CD14-positive monocyte (primary cell): ENCODE measurements around the gene WWOX. TPM values are rescaled to one million over a fixed set of nuclear protein-coding genes. Genes with fewer than 3 reads are reported as not detected.
A peak's percentile ranks its signal among the peaks of the same experiment; 100 is the strongest.

Source experiments
- DNase-seq, 3 donors: peaks; one replicate each; pipeline ENCODE4 v3.0.0-alpha.2; 2011 to 2022
- H2AFZ ChIP-seq: 2 replicates; pipeline ENCODE4 v1.6.0; 2012; ENCODE audit warnings: mild to moderate bottlenecking, low read depth, low read length, inconsistent platforms; ENCODE audit not compliant: insufficient read depth, poor library complexity, severe bottlenecking
- H3K27ac ChIP-seq, 2 donors: 1 replicate in 1 of 2; 2 replicates in 1 of 2; pipeline ENCODE4 v1.5.1; 2012 to 2013; ENCODE audit warnings: low read length in 2 of 2, control low read depth in 1 of 2, inconsistent platforms in 1 of 2, low read depth in 1 of 2, mild to moderate bottlenecking in 1 of 2
- H3K27me3 ChIP-seq, 2 donors: one replicate each; pipeline versions ENCODE4 v1.6.0 to v1.6.1; 2011 to 2013; ENCODE audit warnings: low read length in 2 of 2; ENCODE audit not compliant: control insufficient read depth in 2 of 2, insufficient read depth in 2 of 2
- H3K36me3 ChIP-seq, 2 donors: replicated peaks in 1 of 2; 1 replicate in 1 of 2; 2 replicates in 1 of 2; pipeline versions ENCODE4 v1.5.1 to v1.6.1; 2012 to 2013; ENCODE audit warnings: low read length in 2 of 2, control low read depth in 1 of 2, inconsistent platforms in 1 of 2, mild to moderate bottlenecking in 1 of 2; ENCODE audit not compliant: insufficient read depth in 2 of 2, control insufficient read depth in 1 of 2
- H3K4me1 ChIP-seq, 2 donors: 1 replicate in 1 of 2; 2 replicates in 1 of 2; pipeline versions ENCODE4 v1.5.1 to v1.6.1; 2012 to 2013; ENCODE audit warnings: low read length in 2 of 2, control low read depth in 1 of 2, inconsistent platforms in 1 of 2, mild to moderate bottlenecking in 1 of 2, moderate library complexity in 1 of 2; ENCODE audit not compliant: insufficient read depth in 2 of 2, control insufficient read depth in 1 of 2
- H3K4me2 ChIP-seq: replicated peaks from 2 replicates; pipeline ENCODE3; 2012; ENCODE audit warnings: low read length, moderate library complexity, mild to moderate bottlenecking; ENCODE audit not compliant: poor library complexity, severe bottlenecking; ENCODE audit errors: extremely low read depth
- H3K4me3 ChIP-seq, 3 experiments: fragments of 200-600 bp in 1 of 3; sonication (generic) in 1 of 3; replicated peaks in 1 of 3; 1 replicate in 2 of 3; 2 replicates in 1 of 3; pipeline ENCODE4 v1.5.1; 2011 to 2013; ENCODE audit warnings: low read length in 3 of 3, mild to moderate bottlenecking in 3 of 3, control low read depth in 2 of 3, low read depth in 2 of 3, inconsistent platforms in 1 of 3, moderate library complexity in 1 of 3
- H3K79me2 ChIP-seq: 2 replicates; pipeline ENCODE4 v1.6.0; 2012; ENCODE audit warnings: mild to moderate bottlenecking, control low read depth, inconsistent platforms, low read length, moderate library complexity; ENCODE audit not compliant: insufficient read depth
- H3K9ac ChIP-seq: 2 replicates; pipeline ENCODE4 v1.6.0; 2017; ENCODE audit warnings: low read length, mild to moderate bottlenecking; ENCODE audit not compliant: insufficient read depth, poor library complexity, severe bottlenecking
- H3K9me3 ChIP-seq, 2 donors: replicated peaks in 1 of 2; 1 replicate in 1 of 2; 2 replicates in 1 of 2; pipeline versions ENCODE4 v1.5.1 to v1.6.1; 2012 to 2013; ENCODE audit warnings: low read length in 2 of 2, control low read depth in 1 of 2; ENCODE audit not compliant: control insufficient read depth in 1 of 2, insufficient read depth in 1 of 2
- H4K20me1 ChIP-seq: 2 replicates; pipeline ENCODE4 v1.6.0; 2012; ENCODE audit warnings: mild to moderate bottlenecking, low read length, control low read depth, moderate library complexity; ENCODE audit not compliant: insufficient read depth
- H3K27ac Mint-ChIP-seq, 7 donors: one replicate each; pipeline ENCODE4 v1.8.0; 2020; ENCODE audit warnings: mild to moderate bottlenecking in 7 of 7, mixed read lengths in 7 of 7, moderate library complexity in 6 of 7, inconsistent platforms in 2 of 7
- H3K27me3 Mint-ChIP-seq, 3 donors: one replicate each; pipeline ENCODE4 v1.8.0; 2021 to 2022; ENCODE audit warnings: low read depth in 3 of 3, mild to moderate bottlenecking in 3 of 3, mixed read lengths in 3 of 3, moderate library complexity in 3 of 3, inconsistent platforms in 1 of 3
- H3K36me3 Mint-ChIP-seq, 2 donors: one replicate each; pipeline ENCODE4 v1.8.0; 2020; ENCODE audit warnings: mixed read lengths in 2 of 2, inconsistent platforms in 1 of 2, mild to moderate bottlenecking in 1 of 2
- H3K4me1 Mint-ChIP-seq: one replicate; pipeline ENCODE4 v1.8.0; 2020; ENCODE audit warnings: mild to moderate bottlenecking, mixed read lengths
- H3K4me3 Mint-ChIP-seq, 2 donors: one replicate each; pipeline ENCODE4 v1.8.0; 2020; ENCODE audit warnings: mild to moderate bottlenecking in 2 of 2, mixed read lengths in 2 of 2, moderate library complexity in 1 of 2
- H3K9me3 Mint-ChIP-seq, 7 donors: one replicate each; pipeline ENCODE4 v1.8.0; 2020 to 2022; ENCODE audit warnings: mixed read lengths in 7 of 7, mild to moderate bottlenecking in 6 of 7, moderate library complexity in 6 of 7, inconsistent platforms in 2 of 7
- CTCF ChIP-seq: fragments of 200-600 bp; IDR thresholded peaks from one replicate; pipeline ENCODE4 v1.8.0; 2022; ENCODE audit warnings: antibody characterized with exemption, mild to moderate bottlenecking
- WGBS: methylation state at CpG from one replicate; pipeline ENCODE4 v1.1.5; 2013; ENCODE audit warnings: missing lambda C conversion rate; ENCODE audit not compliant: insufficient coverage; 5-methylcytosine and 5-hydroxymethylcytosine counted together
- intact Hi-C, 2 donors: fragments of 100-400 bp; cut with micrococcal nuclease; formaldehyde crosslinking; loops; one replicate each; pipeline versions ENCODE4 v1.15.0 to v1.15.1; 2023
- polyA plus RNA-seq, 3 donors: library from polyadenylated mRNA; depleted of rRNA in 1 of 3; unstranded in 2 of 3; stranded (reverse) in 1 of 3; fragments of 300-500 nt in 2 of 3; fragments of >200 nt in 1 of 3; fragmentation: Illumina TruSeq in 2 of 3; gene quantifications; 1 replicate in 2 of 3; 2 replicates in 1 of 3; pipeline ENCODE4 v1.2.3, GENCODE V29; 2012 to 2021

The WWOX gene
- polyA plus RNA-seq, 3 donors: 4.0 to 7.0 (median 6.3) TPM

GRCh38 chr16:78436846-78437245 is 337.4 kb downstream of the WWOX start:
- no peaks in the 10 kb centered on the region for H3K4me1 ChIP-seq
- no peaks in the 10 kb centered on the region for H3K79me2 ChIP-seq
- H3K9ac ChIP-seq: no peak overlapping the region
- no peak overlapping the region for H2AFZ ChIP-seq
- no peak overlapping the region for H3K27ac ChIP-seq
- intact Hi-C loops: no loop called here
- TF ChIP-seq CTCF: no peak
- Mint-ChIP-seq H3K36me3 (peaks cover 1 to 5% of the 10 kb centered on the region in 2 donors), H3K9me3 (peaks cover 0 to 6% (median 2%) of the 10 kb centered on the region in 7 donors), H3K27ac (no peak overlapping the region), H3K4me3 (no peak overlapping the region), H3K4me1 (no peaks in the 10 kb centered on the region), H3K27me3 (no peaks in the 10 kb centered on the region)
- no peaks in the 10 kb centered on the region for H3K27me3 ChIP-seq
- no peak for DNase-seq
- no peaks in the 10 kb centered on the region for H4K20me1 ChIP-seq
- H3K4me2 ChIP-seq: no peak overlapping the region
- 90% methylated on average over 5 of the region's 6 CpGs for WGBS
- H3K9me3 ChIP-seq: no peaks in the 10 kb centered on the region
- H3K36me3 ChIP-seq: no peaks in the 10 kb centered on the region
- H3K4me3 ChIP-seq: no peak overlapping the region

DNA sequence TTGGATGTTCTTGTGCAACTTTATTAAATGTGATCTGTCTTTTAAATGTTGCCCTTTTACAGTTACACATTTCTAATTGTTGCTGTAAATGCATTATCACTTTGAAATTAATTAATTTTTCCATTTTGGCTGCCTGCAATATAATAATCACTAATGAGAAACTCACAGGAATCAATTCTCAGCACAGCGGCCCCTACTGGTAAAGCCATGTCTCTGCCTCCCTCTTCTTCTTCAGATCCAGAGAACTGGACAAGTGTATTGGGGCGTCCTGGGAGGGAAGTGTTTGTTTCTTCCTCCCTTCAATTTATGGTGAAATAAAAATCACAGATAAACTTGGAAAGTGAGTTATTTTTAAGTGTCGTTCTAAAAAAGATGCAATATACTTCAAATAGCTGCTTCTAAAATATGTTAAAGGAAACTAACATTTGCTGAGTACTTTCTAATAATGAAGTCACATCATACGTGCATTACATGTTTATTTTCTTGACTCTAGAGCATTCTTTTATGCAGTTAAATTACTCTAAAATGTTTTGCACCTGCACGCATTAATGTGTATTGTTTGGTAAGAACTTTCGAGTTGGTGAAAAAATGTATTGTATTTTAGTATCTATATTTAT is 338.0 kb downstream of the WWOX start:
- Histone ChIP-seq H3K36me3 (no peaks in the 10 kb centered on the region), H3K27ac (no peak overlapping the region), H3K79me2 (no peaks in the 10 kb centered on the region), H3K4me1 (no peaks in the 10 kb centered on the region), H3K27me3 (no peaks in the 10 kb centered on the region), H3K9ac (no peak overlapping the region), H3K4me3 (no peak overlapping the region), H3K4me2 (no peak overlapping the region), H4K20me1 (no peaks in the 10 kb centered on the region), H2AFZ (no peak overlapping the region), H3K9me3 (no peaks in the 10 kb centered on the region)
- peaks cover 0 to 2% (median 0%) of the 10 kb centered on the region in 7 donors for H3K9me3 Mint-ChIP-seq
- H3K27me3 Mint-ChIP-seq: no peaks in the 10 kb centered on the region
- no peak overlapping the region for H3K27ac Mint-ChIP-seq
- no CpG with 5 or more reads among the region's 6 CpGs for WGBS
- H3K4me3 Mint-ChIP-seq: no peak overlapping the region
- TF ChIP-seq CTCF: peak; percentile 96
- no peaks in the 10 kb centered on the region for H3K4me1 Mint-ChIP-seq
- intact Hi-C loops: no loop called here
- H3K36me3 Mint-ChIP-seq: peaks cover 1 to 5% of the 10 kb centered on the region in 2 donors
- DNase-seq: peak; percentile 0 to 14 (median 13)
